Parathyroid adenoma (tissue), 2 donors: Measurements from ENCODE around the gene MSI2.

Experiments
- H2AFZ ChIP-seq: fragments of 300-600 bp; sonication (generic); one replicate; pipeline ENCODE4 v1.7.0; 2017; ENCODE audit warnings: antibody characterized with exemption, mild to moderate bottlenecking
- H3K27ac ChIP-seq: fragments of 300-600 bp; sonication (generic); one replicate; pipeline ENCODE4 v1.7.0; 2017
- H3K27me3 ChIP-seq: fragments of 300-600 bp; sonication (generic); one replicate; pipeline ENCODE4 v1.7.0; 2017; ENCODE audit warnings: low read length; ENCODE audit not compliant: control insufficient read depth, insufficient read depth
- H3K36me3 ChIP-seq: fragments of 300-600 bp; sonication (generic); one replicate; pipeline ENCODE4 v1.7.0; 2017; ENCODE audit warnings: low read length; ENCODE audit not compliant: control insufficient read depth, insufficient read depth
- H3K4me1 ChIP-seq: fragments of 300-600 bp; sonication (generic); one replicate; pipeline ENCODE4 v1.7.0; 2017; ENCODE audit warnings: control low read depth
- H3K4me2 ChIP-seq: fragments of 300-600 bp; sonication (generic); one replicate; pipeline ENCODE4 v1.7.0; 2017; ENCODE audit warnings: low read length
- H3K4me3 ChIP-seq: fragments of 300-600 bp; sonication (generic); one replicate; pipeline ENCODE4 v1.7.0; 2017; ENCODE audit warnings: low read depth, low read length
- H3K79me2 ChIP-seq: fragments of 300-600 bp; sonication (generic); one replicate; pipeline ENCODE4 v1.7.0; 2017; ENCODE audit warnings: control low read depth
- H3K9ac ChIP-seq: fragments of 300-600 bp; sonication (generic); one replicate; pipeline ENCODE4 v1.7.0; 2017; ENCODE audit warnings: mild to moderate bottlenecking
- H3K9me3 ChIP-seq: fragments of 300-600 bp; sonication (generic); one replicate; pipeline ENCODE4 v1.7.0; 2017; ENCODE audit warnings: low read length; ENCODE audit not compliant: control insufficient read depth
- TF ChIP-seq, protein P1 (sequence below): fragments of 300-600 bp; sonication (generic); IDR thresholded peaks from one replicate; pipeline ENCODE4 v1.7.0; 2017; ENCODE audit warnings: antibody characterized with exemption, mild to moderate bottlenecking
- donor health status: primary hyperparathyroidism.

The MSI2 gene

DNA sequence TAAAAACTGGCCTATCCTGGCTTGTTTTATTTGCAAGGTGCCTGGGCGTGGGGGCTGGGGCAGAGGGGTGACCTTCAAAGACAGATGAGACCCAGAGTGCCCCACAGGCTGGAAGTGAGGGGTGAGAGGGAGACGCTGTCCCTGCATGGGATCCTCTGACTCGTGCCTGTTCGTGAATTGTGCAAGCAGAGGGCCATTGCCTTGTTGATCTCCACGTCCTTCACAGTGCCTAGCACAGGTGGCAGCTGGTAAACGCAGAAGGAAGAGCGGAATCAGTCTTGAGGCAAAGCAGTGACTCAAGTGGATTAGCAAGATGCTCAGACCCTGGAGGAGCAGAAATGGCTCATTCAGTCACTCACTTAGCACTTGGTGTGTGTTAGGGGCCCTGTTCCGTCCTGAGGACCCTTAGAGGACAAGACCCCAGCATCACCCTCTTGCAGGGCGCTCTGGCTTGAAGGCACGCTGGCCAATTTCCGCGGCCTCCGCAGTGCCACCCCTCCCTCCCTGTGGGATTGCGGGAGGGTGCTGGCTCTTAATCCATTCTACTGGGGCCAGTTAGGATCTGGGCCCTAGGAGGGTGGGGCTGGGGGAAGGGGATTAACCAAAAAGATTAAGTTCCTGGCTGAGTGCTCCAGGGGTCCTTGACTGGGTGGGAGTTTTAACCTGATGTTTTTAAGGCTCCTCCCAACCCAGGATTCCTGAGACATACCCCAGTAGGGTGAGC lies 337.6 kb downstream of the MSI2 start:
- H2AFZ ChIP-seq, result no peak overlapping the region
- peaks cover 9% of the 10 kb centered on the region for H3K79me2 ChIP-seq
- peaks cover 31% of the 10 kb centered on the region for H3K4me1 ChIP-seq
- H3K9ac ChIP-seq, result no peak overlapping the region
- no peak overlapping the region for H3K4me3 ChIP-seq
- no peak overlapping the region for H3K27ac ChIP-seq
- no peaks in the 10 kb centered on the region for H3K36me3 ChIP-seq
- no peak overlapping the region for H3K4me2 ChIP-seq
- H3K9me3 ChIP-seq, result no peaks in the 10 kb centered on the region
- H3K27me3 ChIP-seq, result no peaks in the 10 kb centered on the region
- TF ChIP-seq, protein P1, sequence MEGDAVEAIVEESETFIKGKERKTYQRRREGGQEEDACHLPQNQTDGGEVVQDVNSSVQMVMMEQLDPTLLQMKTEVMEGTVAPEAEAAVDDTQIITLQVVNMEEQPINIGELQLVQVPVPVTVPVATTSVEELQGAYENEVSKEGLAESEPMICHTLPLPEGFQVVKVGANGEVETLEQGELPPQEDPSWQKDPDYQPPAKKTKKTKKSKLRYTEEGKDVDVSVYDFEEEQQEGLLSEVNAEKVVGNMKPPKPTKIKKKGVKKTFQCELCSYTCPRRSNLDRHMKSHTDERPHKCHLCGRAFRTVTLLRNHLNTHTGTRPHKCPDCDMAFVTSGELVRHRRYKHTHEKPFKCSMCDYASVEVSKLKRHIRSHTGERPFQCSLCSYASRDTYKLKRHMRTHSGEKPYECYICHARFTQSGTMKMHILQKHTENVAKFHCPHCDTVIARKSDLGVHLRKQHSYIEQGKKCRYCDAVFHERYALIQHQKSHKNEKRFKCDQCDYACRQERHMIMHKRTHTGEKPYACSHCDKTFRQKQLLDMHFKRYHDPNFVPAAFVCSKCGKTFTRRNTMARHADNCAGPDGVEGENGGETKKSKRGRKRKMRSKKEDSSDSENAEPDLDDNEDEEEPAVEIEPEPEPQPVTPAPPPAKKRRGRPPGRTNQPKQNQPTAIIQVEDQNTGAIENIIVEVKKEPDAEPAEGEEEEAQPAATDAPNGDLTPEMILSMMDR, result no peak

DNA sequence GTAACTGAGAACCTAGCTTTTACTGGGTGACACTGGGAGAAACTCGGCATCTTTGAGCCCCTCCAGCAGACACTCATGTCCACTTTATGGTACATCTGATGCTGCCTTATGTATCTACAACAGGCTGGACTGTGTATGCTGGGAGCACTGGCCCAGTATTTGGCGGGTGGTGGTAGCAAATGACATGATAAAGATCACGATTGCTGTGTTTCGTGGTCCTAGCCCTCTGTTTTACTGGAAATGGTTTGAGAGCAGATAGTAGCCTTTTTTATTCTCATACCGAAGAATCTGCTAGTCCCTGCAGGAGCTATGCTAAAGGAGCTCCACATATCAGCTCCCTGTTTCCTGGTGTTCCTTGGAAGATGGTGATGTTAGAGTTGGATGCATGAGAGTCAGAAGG lies 338.4 kb downstream of the MSI2 start:
- H2AFZ ChIP-seq, result no peak overlapping the region
- peaks cover 30% of the 10 kb centered on the region for H3K4me1 ChIP-seq
- no peaks in the 10 kb centered on the region for H3K9me3 ChIP-seq
- TF ChIP-seq, protein P1, result no peak
- no peak overlapping the region for H3K4me3 ChIP-seq
- H3K9ac ChIP-seq, result no peak overlapping the region
- no peak overlapping the region for H3K27ac ChIP-seq
- H3K36me3 ChIP-seq, result no peaks in the 10 kb centered on the region
- peaks cover 7% of the 10 kb centered on the region for H3K79me2 ChIP-seq
- no peaks in the 10 kb centered on the region for H3K27me3 ChIP-seq
- no peak overlapping the region for H3K4me2 ChIP-seq

DNA sequence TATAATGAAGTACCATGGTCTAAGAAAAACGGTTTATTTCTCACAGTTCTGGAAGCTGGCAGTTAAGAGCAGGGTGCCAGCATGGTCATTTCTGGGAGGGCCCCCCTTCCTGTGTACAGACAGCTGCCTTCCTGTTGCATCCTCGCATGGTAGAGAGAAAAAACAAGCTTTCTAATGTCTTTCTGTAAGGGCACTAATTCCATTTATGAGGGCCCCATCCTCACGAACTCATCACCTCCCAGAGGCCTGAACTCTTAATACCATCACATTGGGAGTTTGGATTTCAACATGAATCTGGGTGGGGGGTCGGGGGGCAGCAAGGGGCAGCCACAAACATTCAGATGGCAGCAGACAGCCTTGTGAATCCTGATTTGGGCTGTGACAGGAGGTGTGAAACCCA lies 339.1 kb downstream of the MSI2 start:
- TF ChIP-seq, protein P1, result no peak

DNA sequence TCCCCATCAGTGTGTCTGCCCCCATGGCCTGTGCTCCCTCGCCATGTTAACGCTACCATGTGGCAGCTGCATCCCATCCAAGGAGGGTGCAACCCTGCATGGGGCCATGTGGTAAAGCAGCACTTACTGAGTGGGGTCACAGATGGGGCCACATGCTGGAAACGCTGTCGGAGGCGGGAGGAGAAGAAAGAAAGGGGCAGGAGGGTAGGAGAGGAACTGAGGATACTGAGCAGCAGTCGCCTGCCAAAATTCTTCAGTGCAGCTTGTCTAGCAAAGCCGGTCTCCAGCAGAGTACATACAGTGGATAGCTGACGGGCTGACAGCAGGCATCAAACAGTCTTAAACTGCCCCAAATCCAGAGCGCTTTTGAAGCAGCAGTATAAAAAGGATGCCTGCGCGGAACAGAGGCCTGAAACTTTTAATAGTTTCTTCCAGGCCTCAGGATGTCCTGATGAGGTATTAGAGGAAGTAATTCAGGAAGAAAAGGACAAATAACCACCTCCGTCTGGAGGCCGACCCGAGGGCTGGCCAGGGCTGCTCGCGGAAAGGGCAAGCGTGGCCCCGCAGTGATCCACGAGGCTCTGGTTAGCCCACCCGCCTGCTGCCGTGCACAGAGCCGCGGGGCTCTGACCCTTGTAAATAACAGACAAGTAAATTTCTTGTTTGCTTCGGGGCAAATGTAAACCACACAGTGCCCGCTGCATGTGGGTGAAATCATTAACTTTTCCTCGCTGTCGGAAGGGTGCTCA lies 339.8 kb downstream of the MSI2 start:
- H3K27ac ChIP-seq, result no peak overlapping the region
- H3K4me3 ChIP-seq, result no peak overlapping the region
- no peaks in the 10 kb centered on the region for H3K36me3 ChIP-seq
- no peak overlapping the region for H3K4me2 ChIP-seq
- peaks cover 28% of the 10 kb centered on the region for H3K4me1 ChIP-seq
- H3K9me3 ChIP-seq, result no peaks in the 10 kb centered on the region
- no peak overlapping the region for H2AFZ ChIP-seq
- no peak overlapping the region for H3K9ac ChIP-seq
- H3K27me3 ChIP-seq, result no peaks in the 10 kb centered on the region
- peaks cover 6% of the 10 kb centered on the region for H3K79me2 ChIP-seq
- TF ChIP-seq, protein P1, result no peak

More for the DNA sequence above, 339.1 kb downstream of the MSI2 start:
- Histone ChIP-seq H3K4me1 (peaks cover 28% of the 10 kb centered on the region), H3K27me3 (no peaks in the 10 kb centered on the region), H3K9ac (no peak overlapping the region), H3K27ac (no peak overlapping the region), H3K9me3 (no peaks in the 10 kb centered on the region), H3K36me3 (no peaks in the 10 kb centered on the region), H3K4me3 (no peak overlapping the region), H3K79me2 (peaks cover 3% of the 10 kb centered on the region), H3K4me2 (no peak overlapping the region), H2AFZ (no peak overlapping the region)
